IMR-90 (cell line): ENCODE measurements around the gene ST7. TPM values are rescaled to one million over a fixed set of nuclear protein-coding genes. Genes with fewer than 3 reads are reported as not detected.

ENCODE experiments used
- ATAC-seq: fragments of 200-7000 bp; cut with Tn5 transposase; 2 replicates; pipeline ENCODE4 v1.9.1; 2020; ENCODE audit warnings: low read depth, mild to moderate bottlenecking, moderate library complexity
- BruUV-seq: library from RNA; stranded (reverse); fragments of 400-500 nt; replicated peaks from 2 replicates; lab custom pipeline; 2021; lab: Mats Ljungman, UMichigan
- CTCF ChIA-PET: fragments of 300-600 bp; formaldehyde crosslinking; extraction: SDS; loops from one replicate; lab custom pipeline; 2021; ENCODE audit warnings: antibody characterized with exemption; lab: Yijun Ruan, JAX
- POLR2A ChIA-PET: fragments of 300-600 bp; sonication (Branson Sonifier 250); formaldehyde crosslinking; loops from one replicate; lab custom pipeline; 2022; ENCODE audit warnings: antibody characterized with exemption; ENCODE audit not compliant: unreplicated experiment; lab: Charles Lee
- DNase-seq: peaks from one replicate; pipeline ENCODE4 v3.0.0; 2013
- H2AFZ ChIP-seq: replicated peaks from 2 replicates; pipeline ENCODE3; 2013; ENCODE audit warnings: low read length, mild to moderate bottlenecking; ENCODE audit not compliant: poor library complexity
- H2AK5ac ChIP-seq: 2 replicates; pipeline ENCODE4 v1.6.1; 2013; ENCODE audit warnings: low read depth, low read length, inconsistent platforms
- H2AK9ac ChIP-seq: replicated peaks from 2 replicates; pipeline ENCODE3; 2013; ENCODE audit warnings: mild to moderate bottlenecking, low read depth, low read length, moderate library complexity; ENCODE audit not compliant: poor library complexity
- H2BK120ac ChIP-seq: 2 replicates; pipeline ENCODE4 v1.6.1; 2013; ENCODE audit warnings: low read depth, low read length, inconsistent platforms
- H2BK15ac ChIP-seq: 3 replicates; pipeline ENCODE4 v1.6.1; 2013; ENCODE audit warnings: low read depth, low read length, inconsistent platforms
- H2BK20ac ChIP-seq: 2 replicates; pipeline ENCODE4 v1.6.1; 2013; ENCODE audit warnings: low read depth, mild to moderate bottlenecking, inconsistent platforms, low read length, moderate library complexity
- H2BK5ac ChIP-seq: 2 replicates; pipeline ENCODE4 v1.6.1; 2013; ENCODE audit warnings: mild to moderate bottlenecking, low read depth, low read length, inconsistent platforms; ENCODE audit not compliant: poor library complexity, severe bottlenecking
- H3K14ac ChIP-seq: replicated peaks from 2 replicates; pipeline ENCODE4 v1.6.1; 2013; ENCODE audit warnings: low read depth, low read length, inconsistent platforms
- H3K18ac ChIP-seq: 2 replicates; pipeline ENCODE4 v1.6.1; 2013; ENCODE audit warnings: low read depth, low read length, control low read depth
- H3K23ac ChIP-seq: 2 replicates; pipeline ENCODE4 v1.6.1; 2013; ENCODE audit warnings: low read depth, low read length, inconsistent platforms
- H3K27ac ChIP-seq: 2 replicates; pipeline ENCODE4 v1.5.1; 2013; ENCODE audit warnings: mild to moderate bottlenecking, control low read depth, low read length; ENCODE audit not compliant: insufficient read depth
- H3K27me3 ChIP-seq: 2 replicates; pipeline ENCODE4 v1.6.1; 2013; ENCODE audit warnings: low read length; ENCODE audit not compliant: control insufficient read depth, insufficient read depth
- H3K36me3 ChIP-seq: 2 replicates; pipeline ENCODE4 v1.6.1; 2013; ENCODE audit warnings: low read length, mixed read lengths; ENCODE audit not compliant: control insufficient read depth, insufficient read depth
- H3K4ac ChIP-seq: 2 replicates; pipeline ENCODE4 v1.6.1; 2013; ENCODE audit warnings: low read depth, low read length, inconsistent platforms
- H3K4me1 ChIP-seq: 2 replicates; pipeline ENCODE4 v1.6.1; 2013; ENCODE audit warnings: low read length, mixed read lengths; ENCODE audit not compliant: control insufficient read depth, insufficient read depth
- H3K4me2 ChIP-seq: 2 replicates; pipeline ENCODE4 v1.6.1; 2013; ENCODE audit warnings: low read depth, mild to moderate bottlenecking, control low read depth, low read length, moderate library complexity
- H3K4me3 ChIP-seq: 2 replicates; pipeline ENCODE4 v1.5.1; 2013; ENCODE audit warnings: low read depth, mild to moderate bottlenecking, control low read depth, low read length, moderate library complexity; ENCODE audit not compliant: insufficient read depth
- H3K56ac ChIP-seq: 2 replicates; pipeline ENCODE4 v1.6.1; 2013; ENCODE audit warnings: low read length, inconsistent platforms; ENCODE audit not compliant: insufficient read depth; ENCODE audit errors: extremely low read depth
- H3K79me1 ChIP-seq, 2 experiments: 2 replicates each; pipeline ENCODE4 v1.6.1; 2013; ENCODE audit warnings: low read length in 2 of 2, inconsistent platforms in 1 of 2, low read depth in 1 of 2
- H3K9ac ChIP-seq: 2 replicates; pipeline ENCODE4 v1.6.1; 2013; ENCODE audit warnings: low read depth, low read length, control low read depth
- H3K9me1 ChIP-seq: 2 replicates; pipeline ENCODE4 v1.6.1; 2013; ENCODE audit warnings: low read length, inconsistent platforms; ENCODE audit not compliant: insufficient read depth
- H3K9me3 ChIP-seq: 2 replicates; pipeline ENCODE4 v1.6.1; 2013; ENCODE audit warnings: low read length; ENCODE audit not compliant: control insufficient read depth, insufficient read depth
- H4K20me1 ChIP-seq: 2 replicates; pipeline ENCODE4 v1.6.1; 2013; ENCODE audit warnings: low read length, inconsistent platforms; ENCODE audit not compliant: insufficient read depth
- H4K5ac ChIP-seq: 2 replicates; pipeline ENCODE4 v1.6.1; 2013; ENCODE audit warnings: mild to moderate bottlenecking, low read depth, low read length, control low read depth
- H4K8ac ChIP-seq, 2 experiments: 2 replicates each; pipeline ENCODE4 v1.6.1; 2013; ENCODE audit warnings: low read depth in 2 of 2, low read length in 2 of 2, control low read depth in 1 of 2, inconsistent platforms in 1 of 2
- H4K91ac ChIP-seq: 2 replicates; pipeline ENCODE4 v1.6.1; 2013; ENCODE audit warnings: low read depth, low read length, inconsistent platforms; ENCODE audit not compliant: insufficient read depth
- MAFK ChIP-seq: IDR thresholded peaks from 2 replicates; pipeline ENCODE4 v1.6.1; 2012; ENCODE audit warnings: low read depth, low read length, improper control_type of control experiment
- MXI1 ChIP-seq: IDR thresholded peaks from 2 replicates; pipeline ENCODE4 v1.6.1; 2012; ENCODE audit warnings: low read depth, mild to moderate bottlenecking, low read length, moderate library complexity, borderline replicate concordance
- WGBS, 2 experiments: methylation state at CpG; one replicate each; pipeline versions ENCODE4 v1.1.5 to v1.1.7; 2013; ENCODE audit warnings: missing lambda C conversion rate in 2 of 2; ENCODE audit not compliant: insufficient read length in 1 of 2; ENCODE audit errors: extremely low coverage in 2 of 2; 5-methylcytosine and 5-hydroxymethylcytosine counted together
- dilution Hi-C: fragments of 300-500 bp; cut with HindIII; formaldehyde crosslinking; loops from one replicate; pipeline ENCODE4 v1.14.3; 2018; ENCODE audit warnings: low sequenced_read_pairs; ENCODE audit not compliant: unreplicated experiment
- in situ Hi-C: fragments of 300-500 bp; cut with MboI; formaldehyde crosslinking; loops from 3 replicates; pipeline ENCODE4 v1.14.3; 2019; ENCODE audit warnings: low sequenced_read_pairs, inconsistent platforms, mixed read lengths
- intact Hi-C: fragments of 100-400 bp; cut with micrococcal nuclease; formaldehyde crosslinking; loops from 2 replicates; pipeline ENCODE4 v1.10.0; 2022
- polyA plus RNA-seq, 3 experiments: library from polyadenylated mRNA; depleted of rRNA; stranded (reverse); fragments of >200 nt; gene quantifications; 2 replicates each; pipeline ENCODE4 v1.2.3, GENCODE V29; 2012; ENCODE audit warnings: low replicate concordance in 1 of 3
- total RNA-seq: library from RNA; depleted of rRNA; stranded (reverse); fragments of >200 nt; gene quantifications from 2 replicates; pipeline ENCODE4 v1.2.3, GENCODE V29; 2012

The ST7 gene
- total and polyA plus RNA-seq, 2 of the 4 experiments (the other 2 are of a cell fraction): 18.6 to 26.0 TPM

GRCh38 chr7:117176206-117176605, 222.9 kb downstream of the ST7 start:
- POLR2A ChIA-PET: no interaction called here
- Histone ChIP-seq H4K8ac (no peak overlapping the region), H4K5ac (no peak overlapping the region), H3K4me1 (peaks cover 8% of the 10 kb centered on the region), H3K23ac (no peak overlapping the region), H2AFZ (no peak overlapping the region), H2AK5ac (no peak overlapping the region), H3K14ac (no peak overlapping the region), H3K9ac (no peak overlapping the region), H2BK15ac (no peak overlapping the region), H4K20me1 (no peaks in the 10 kb centered on the region), H3K4me3 (no peak overlapping the region), H2AK9ac (no peak overlapping the region), H3K4ac (no peak overlapping the region), H3K9me3 (no peaks in the 10 kb centered on the region), H3K36me3 (peaks cover 4% of the 10 kb centered on the region; the same call in 1 of the 2 replicates), H2BK5ac (no peak overlapping the region), H3K9me1 (peaks cover 13% of the 10 kb centered on the region; the same call in 1 of the 2 replicates), H2BK120ac (no peak overlapping the region), H3K4me2 (no peak overlapping the region), H3K27ac (no peak overlapping the region), H3K27me3 (no peaks in the 10 kb centered on the region), H3K18ac (no peak overlapping the region), H3K79me1 (no peaks in the 10 kb centered on the region), H3K56ac (no peak overlapping the region), H2BK20ac (no peak overlapping the region), H4K91ac (no peak overlapping the region)
- WGBS, 2 experiments: no CpG with 5 or more reads among the region's 2 CpGs
- ATAC-seq: no peak
- no peak for DNase-seq
- dilution Hi-C loops (no loop called here), intact Hi-C loops (no loop called here), in situ Hi-C loops (no loop called here)
- BruUV-seq: no TSS peak
- no peak for TF ChIP-seq MXI1
- peak; percentile 95 for TF ChIP-seq MAFK
- CTCF ChIA-PET: no interaction called here
